Stimulated activated CD4-positive, alpha-beta T cell treated with anti-CD3 and anti-CD28 coated beads, Interleukin-2, amount 100 ng/mL, for 4 hours (primary cell): Measurements from ENCODE around the gene FTL.
A peak's percentile ranks its signal among the peaks of the same experiment; 100 is the strongest.

Source experiments
- DNase-seq: peaks from one replicate; pipeline ENCODE4 v3.0.0-alpha.2; 2020; ENCODE audit warnings: low read depth

FTL gene

DNA sequence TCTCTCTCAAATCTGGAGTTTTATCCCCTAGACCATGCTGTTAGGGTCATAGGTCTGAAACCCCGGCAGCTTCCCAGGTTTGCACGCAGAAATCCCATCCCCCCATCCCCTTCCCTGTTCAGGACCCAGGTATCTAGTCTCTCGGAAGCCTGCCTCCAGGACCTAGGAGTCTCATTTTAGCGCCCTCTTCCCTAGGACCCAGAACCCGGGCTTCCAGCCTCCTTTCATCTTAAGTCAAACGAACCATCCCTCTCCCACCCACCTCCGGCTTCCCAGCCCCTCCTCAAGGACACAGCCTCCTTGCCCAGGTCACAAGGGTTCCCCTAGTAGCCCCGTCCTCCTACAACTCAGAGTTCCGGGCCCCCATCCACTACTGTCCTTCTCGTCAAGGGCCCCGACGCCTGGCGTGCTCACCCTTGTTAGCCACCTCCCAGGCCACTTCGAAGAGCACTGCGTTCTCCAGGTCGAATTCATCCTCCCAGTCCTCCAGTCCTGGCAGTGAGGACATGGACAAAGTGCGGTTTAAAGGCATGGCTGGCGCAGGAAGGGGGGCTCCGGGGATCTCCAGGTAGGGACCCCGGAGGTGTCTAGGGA is 27.6 kb downstream of the FTL start:
- DNase-seq = no peak

DNA sequence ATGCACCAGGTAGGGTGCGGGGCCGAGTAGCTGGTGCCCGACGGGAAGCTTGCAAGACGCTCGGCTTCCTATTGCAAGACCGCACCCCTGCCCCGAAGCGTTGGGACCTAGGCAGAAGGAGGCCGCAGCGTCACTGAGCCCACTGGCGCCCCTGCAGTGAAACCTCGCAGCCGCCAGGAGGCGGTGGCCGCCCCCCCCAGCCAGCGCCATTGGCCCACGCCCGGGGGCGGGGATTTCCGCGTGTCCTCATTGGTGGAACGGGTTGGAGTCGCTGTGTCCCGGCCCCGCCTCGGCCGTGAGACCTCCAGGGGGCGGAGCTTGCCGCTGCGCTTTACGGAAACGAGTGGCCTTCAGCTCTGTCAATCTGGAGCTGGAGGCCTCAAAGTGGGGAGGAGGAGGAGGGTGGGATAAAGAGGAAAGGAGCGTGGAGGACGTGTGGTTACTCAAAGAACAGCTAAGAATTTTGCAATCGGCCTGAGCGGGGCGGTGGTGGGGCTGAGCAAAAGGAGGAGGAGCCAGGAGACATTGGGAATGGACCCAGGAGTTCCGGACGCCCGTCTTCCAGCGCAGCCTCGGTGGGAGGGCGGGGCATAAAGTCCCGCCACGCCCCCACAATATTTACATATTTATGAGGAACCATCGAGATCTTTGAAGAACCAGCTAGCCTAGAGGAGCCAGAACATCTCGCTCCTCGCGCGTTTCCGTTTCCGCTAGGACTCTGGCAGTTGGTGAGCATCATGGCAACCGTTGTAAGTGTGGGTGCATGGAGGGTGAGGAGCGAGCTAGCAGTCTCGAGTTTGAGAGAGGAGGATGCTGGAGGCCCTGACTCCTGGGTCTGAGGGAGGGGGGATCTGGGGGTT is 28.3 kb downstream of the FTL start, which contains the start of the genes GYS1 and RUVBL2:
GYS1 (minus strand) TSS at position 135 of the 860 bp plus-strand sequence. CDS start 197 bp downstream, outside the sequence.
RUVBL2 (plus strand) TSS at position 713 of the 860 bp plus-strand sequence; CDS start at position 738, 25 bp downstream.
- peak; percentile 99 for DNase-seq

DNA sequence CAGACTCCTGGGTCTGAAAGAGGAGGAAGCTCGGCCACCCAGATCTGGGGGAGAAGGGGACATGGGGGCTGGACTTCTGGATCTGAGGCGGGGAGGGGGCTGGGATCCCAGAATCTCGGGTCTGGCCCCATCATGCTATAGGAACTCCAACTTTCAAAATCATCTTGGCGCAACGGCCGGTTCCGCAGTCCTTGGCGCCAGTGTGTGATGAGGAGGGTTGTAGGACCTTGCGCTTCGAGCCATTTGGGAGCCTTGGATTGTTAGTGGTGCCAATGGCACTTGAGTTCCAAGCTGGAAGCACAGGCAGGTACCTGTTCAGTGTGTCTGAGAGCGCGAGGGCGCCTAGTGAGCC is 28.9 kb downstream of the FTL start:
- DNase-seq = no peak

DNA sequence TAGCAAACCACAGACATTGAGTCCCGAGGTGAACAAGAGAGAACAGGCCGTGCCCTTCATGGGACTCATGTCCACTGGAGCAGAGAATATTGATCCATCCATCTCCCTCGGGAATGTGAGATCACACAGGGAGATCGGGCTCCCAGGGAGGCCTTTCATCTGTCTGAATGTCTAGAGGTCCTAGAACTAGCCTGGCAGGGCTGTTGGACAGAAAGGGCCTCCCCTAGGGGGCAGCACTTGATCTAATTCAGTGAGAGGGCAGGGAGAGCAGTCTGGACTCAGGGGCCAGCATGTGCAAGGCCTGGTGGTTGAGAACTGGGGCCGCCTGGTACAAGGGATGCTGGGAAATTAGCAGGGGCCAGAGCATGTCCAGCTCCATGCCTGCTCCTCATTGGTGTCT is 32.9 kb downstream of the FTL start:
- no peak for DNase-seq

DNA sequence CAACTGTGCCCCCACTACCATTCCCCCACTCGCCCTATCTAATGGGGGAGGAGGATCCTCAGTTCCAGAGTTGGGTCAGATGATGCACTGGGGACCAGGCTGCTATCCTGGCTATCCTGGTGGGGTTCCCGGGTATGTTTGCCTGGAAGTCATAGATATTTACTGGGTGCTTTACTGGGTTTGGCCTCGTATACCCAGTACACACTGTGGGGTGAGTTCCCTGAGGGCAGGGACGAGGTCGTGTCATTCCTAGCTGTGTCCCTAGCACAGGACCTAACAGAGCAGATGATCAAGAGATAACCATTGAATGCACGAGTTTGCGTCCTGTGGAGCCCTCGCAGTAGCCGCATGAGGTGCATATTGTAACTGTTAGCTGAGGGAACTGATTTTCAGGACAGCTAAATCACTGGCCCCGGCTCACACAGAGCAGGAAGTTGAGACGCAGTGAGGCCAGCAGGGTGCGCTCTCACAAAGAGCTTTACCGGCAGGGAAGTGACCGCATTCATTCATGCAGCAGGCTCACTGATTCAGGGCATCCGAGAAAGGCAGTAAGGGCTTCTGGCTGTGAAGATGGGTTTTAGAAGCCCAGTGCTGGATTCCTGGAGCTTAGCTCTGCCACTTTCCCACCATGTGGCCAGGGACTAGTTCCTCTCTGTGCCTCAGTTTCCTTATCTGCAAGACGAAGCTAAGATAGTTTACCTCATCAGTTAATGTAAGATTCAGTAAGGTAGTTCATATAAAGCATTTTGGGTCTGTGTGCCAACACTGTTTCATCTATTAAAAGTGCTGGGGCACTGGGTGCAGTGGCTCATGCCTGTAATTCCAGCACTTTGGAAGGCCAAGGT is 34.6 kb downstream of the FTL start:
- peak; percentile 39 for DNase-seq

DNA sequence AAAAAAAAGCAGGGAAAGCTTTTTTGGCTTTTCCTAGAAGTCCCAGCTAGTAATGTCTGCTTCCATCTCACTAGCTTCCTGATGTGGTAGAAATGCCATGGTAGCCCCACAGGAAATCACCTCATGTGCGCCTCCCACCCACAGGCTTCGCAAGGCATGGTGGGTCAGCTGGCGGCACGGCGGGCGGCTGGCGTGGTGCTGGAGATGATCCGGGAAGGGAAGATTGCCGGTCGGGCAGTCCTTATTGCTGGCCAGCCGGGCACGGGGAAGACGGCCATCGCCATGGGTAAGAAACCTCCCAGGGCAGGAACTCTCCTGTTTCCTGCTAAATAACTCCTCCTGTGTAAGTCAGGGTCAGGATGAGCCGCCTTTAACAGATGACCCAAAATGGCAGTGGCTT is 39.0 kb downstream of the FTL start:
- DNase-seq = no peak

DNA sequence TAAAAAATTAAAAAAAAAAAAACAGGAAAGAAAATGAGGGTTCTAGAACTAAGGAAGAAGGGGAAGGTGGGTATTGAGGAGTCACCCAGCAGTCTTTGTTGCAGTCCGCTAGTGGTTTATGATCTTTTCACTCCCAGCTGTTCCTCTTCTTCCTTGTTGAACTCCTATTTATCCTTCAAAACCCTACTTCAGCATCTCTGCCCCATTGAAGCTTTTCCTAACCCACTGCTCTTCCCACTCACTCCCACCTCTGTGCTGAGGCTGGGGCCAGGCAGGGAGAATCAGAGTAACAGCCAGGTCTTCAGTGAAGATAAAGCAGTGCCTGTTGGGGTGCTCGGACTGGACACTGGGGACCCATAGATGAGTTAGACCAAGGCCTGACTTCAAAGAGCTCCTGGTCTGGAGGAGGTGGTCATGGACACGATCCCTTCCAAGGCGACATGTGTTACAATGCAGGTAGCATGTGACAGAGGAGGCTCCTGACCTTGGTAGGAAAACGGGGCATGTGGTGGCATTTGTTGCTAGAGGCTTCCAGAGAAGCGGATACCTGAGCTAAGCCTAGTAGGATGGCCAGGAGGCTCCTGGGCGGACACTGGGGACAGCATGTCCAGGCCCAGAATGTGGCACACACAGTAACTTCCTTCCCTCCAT is 40.0 kb downstream of the FTL start:
- no peak for DNase-seq

DNA sequence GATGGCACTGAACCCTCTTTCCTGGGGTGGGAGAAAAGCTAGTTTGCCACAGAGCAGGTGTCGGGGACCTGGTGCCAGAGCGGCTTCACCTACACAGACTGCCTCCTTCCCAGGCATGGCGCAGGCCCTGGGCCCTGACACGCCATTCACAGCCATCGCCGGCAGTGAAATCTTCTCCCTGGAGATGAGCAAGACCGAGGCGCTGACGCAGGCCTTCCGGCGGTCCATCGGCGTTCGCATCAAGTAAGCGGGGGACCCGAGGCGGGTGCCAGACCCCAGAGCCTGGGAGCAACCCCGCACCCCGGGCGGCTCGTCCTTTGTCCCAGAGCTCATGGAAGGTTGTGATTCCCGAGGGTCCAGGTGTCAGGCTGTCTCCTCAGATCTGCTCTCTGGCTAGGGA is 41.8 kb downstream of the FTL start:
- no peak for DNase-seq

DNA sequence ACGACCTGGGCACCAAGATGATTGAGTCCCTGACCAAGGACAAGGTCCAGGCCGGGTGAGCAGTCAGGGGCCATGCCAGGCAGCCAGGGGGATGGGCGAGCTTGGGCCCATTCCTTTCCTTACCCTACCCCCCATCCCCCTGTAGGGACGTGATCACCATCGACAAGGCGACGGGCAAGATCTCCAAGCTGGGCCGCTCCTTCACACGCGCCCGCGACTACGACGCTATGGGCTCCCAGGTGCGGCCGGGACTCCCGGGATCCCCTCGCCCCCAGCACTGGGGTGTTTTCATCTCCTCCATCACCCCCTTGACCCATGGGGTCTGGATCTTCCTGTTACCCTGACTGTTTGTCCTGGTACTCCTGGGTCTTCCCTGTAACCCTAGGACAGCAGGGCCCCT is 44.7 kb downstream of the FTL start:
- no peak for DNase-seq

DNA sequence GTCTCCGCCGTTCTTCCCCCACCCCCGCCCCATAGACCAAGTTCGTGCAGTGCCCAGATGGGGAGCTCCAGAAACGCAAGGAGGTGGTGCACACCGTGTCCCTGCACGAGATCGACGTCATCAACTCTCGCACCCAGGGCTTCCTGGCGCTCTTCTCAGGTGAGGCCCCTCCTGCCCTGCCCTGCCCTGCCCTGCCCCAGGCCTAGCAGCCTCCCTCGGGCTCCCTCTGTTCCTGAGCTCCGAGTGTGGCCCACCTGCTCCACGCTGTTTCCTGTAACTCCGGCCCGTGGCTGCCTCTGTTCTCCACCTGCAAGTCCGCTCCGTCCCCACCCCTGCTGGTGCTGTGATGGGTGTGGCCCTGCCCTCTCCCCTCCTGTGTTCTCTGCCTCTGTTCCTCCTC is 45.3 kb downstream of the FTL start:
- DNase-seq = no peak

DNA sequence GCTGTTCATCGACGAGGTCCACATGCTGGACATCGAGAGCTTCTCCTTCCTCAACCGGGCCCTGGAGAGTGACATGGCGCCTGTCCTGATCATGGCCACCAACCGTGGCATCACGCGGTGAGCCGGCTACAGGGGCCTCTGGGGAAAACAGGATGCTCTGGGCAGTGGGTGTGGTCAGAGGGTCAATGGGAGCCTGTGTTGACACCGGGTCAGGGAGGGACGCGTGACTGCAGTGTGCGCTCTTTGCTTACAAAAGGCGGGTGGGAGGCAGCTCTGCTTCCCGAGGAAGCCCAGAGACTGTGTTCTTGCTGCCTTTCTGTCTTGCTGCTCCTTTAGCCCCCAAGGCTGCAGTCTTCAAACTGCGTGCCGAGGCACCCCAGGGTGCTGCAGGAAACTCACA is 46.1 kb downstream of the FTL start:
- no peak for DNase-seq

DNA sequence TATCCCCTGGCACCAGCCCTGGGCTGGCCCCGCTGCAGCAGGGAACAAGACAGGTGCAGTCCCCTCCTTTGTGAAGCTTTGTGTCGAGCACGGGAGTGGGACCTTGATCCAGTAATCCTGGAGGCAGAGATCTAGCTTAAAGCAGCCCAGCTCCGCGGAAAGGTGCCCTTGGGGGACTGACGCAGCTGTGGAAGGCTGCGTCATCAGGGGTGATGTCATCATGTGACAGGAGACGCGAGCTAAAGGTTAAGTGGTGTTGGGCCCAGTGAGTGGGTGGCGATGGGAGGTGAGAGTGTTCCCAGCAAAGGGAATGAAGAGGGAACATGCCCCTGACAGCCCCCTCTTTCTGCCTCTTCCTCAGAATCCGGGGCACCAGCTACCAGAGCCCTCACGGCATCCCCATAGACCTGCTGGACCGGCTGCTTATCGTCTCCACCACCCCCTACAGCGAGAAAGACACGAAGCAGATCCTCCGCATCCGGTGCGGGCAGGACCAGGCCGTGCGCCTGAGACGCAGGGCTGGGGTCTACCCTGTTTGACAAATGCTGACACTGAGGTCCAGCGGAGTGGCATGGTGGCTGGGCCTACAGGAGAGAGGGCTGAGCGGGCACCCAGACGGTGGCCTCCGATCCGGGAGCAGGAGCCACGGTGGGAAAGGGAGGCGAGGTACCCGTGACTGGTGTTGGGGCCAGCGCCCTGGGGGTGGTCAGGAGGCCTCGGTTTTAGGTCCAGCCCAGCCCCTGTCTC is 49.2 kb downstream of the FTL start:
- DNase-seq = no peak

DNA sequence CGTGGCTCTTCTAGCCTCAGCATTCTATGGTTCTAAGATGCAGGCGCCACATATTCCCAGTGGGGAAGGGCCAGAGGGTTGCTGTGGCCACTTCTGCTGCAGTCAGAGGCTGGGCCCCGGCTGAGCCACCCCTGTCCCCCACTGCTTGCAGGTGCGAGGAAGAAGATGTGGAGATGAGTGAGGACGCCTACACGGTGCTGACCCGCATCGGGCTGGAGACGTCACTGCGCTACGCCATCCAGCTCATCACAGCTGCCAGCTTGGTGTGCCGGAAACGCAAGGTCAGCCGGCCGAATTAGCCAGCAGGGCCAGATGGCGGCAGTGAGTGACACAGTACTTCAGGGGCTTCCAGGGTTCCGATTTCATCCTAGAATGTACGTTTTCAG is 49.8 kb downstream of the FTL start:
- no peak for DNase-seq

DNA sequence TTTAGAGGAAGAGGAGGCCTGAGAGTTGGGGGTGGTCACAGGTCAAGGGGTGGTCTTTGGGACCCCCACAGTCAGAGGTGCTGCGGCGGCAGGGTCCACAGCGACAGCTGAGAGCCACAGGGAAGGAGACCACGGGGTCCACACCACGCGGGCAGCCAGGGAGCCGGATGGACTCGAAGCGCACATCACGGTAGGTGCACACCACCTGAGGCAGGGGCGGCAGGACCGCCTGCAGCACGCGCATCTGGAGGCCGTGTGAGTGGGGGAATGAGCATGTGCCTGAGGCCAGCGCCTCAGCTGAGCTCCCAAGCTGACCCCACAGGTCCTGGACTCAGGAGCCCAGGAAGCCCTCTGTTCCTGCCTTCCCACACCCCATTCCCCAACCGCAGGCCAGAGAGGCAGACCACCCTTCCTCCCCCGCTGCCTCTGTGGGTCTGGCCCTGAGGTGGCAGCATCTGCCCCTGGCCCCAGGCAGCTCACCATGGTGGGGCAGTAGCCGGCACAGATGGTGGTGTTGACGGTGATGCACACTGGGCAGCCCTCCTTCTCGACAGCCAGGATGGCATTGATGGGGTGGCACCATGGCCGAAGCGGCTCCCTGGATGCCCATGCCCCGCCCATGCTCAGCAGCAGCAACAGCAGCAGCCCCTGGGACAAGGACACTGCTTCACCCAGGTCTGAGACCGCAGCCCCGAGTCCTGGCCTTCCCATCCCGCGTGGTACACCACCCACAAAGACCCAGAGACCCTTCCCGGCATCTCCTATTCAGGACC is 51.1 kb downstream of the FTL start:
- no peak for DNase-seq
